SW480 (cell line): ENCODE data around the gene SFXN5.
"Not testable (repeated sequence)": the region's sequence is repeated elsewhere in the genome, so short reads cannot be mapped to it uniquely, and the experiment has no call there.

Source experiments
- DNase-seq: peaks from one replicate; pipeline ENCODE4 v3.0.0-alpha.2; 2016; ENCODE audit warnings: low spot score

Gene SFXN5, protein sequence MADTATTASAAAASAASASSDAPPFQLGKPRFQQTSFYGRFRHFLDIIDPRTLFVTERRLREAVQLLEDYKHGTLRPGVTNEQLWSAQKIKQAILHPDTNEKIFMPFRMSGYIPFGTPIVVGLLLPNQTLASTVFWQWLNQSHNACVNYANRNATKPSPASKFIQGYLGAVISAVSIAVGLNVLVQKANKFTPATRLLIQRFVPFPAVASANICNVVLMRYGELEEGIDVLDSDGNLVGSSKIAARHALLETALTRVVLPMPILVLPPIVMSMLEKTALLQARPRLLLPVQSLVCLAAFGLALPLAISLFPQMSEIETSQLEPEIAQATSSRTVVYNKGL

DNA sequence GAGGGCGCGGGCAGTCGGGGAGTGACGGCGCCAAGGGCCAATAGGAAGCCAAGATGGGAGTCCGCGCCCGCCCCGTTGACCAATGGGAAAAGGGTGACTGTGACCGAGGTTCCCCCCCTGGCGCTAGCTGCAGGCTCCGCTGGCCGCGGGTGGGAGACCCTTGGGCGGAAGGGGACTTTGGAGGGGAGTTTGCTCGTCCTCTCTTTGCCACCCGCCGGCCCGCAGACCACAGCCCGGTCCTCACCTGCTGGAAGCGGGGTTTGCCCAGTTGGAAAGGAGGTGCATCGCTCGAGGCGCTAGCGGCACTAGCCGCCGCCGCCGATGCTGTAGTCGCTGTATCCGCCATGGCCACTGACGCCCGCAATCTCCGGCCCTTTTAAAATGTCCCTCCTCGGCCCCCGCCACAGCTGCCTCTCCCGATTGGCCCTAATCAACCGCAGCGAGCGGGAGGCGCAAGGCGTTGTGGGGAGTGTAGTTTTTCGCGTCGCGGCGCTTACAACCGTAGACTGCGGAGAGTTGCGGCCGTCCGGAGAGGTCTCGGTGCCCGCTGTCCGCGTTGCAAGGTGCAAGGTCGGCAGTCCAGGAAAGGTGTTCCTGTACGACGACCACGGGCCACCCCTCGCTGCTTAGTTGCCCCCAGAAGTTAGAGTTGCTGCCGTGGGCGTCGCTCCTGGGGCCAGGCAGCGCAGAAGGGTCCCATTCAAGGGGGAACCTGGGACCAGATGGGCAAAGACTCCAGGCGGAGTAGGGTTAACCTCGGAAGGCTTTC is at the start of gene SFXN5:
SFXN5 (minus strand) TSS at position 353 of the 769 bp plus-strand sequence; CDS start at position 346, 7 bp downstream.
- peak; percentile 96 for DNase-seq

GRCh38 chr2:73119611-73120239 is 48.2 kb upstream of the SFXN5 start:
- not testable (repeated sequence) for DNase-seq

DNA sequence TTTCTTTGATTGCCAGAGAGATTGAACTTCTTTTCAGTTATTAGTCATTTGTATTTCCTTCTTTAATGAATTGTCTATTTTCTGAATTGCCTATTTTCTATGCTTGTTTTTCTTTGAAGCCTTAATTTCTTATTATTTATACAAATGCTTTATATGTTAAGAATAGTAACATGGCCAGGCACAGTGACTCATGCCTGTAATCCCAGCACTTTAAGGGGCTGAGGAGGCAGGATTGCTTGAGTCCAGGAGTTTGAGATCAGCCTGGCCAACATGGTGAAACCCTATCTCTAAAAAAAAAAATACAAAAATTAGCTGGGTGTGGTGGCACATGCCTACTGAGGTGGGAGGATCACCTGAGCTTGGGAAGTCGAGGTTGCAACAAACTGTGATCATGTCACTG is 45.9 kb upstream of the SFXN5 start:
- DNase-seq: no peak

- DNase-seq: no peak
Measured at GRCh38 chr2:73116182-73116960, 44.9 kb upstream of the SFXN5 start.

GRCh38 chr2:73114273-73114867 is 42.9 kb upstream of the SFXN5 start:
- no peak for DNase-seq

DNA sequence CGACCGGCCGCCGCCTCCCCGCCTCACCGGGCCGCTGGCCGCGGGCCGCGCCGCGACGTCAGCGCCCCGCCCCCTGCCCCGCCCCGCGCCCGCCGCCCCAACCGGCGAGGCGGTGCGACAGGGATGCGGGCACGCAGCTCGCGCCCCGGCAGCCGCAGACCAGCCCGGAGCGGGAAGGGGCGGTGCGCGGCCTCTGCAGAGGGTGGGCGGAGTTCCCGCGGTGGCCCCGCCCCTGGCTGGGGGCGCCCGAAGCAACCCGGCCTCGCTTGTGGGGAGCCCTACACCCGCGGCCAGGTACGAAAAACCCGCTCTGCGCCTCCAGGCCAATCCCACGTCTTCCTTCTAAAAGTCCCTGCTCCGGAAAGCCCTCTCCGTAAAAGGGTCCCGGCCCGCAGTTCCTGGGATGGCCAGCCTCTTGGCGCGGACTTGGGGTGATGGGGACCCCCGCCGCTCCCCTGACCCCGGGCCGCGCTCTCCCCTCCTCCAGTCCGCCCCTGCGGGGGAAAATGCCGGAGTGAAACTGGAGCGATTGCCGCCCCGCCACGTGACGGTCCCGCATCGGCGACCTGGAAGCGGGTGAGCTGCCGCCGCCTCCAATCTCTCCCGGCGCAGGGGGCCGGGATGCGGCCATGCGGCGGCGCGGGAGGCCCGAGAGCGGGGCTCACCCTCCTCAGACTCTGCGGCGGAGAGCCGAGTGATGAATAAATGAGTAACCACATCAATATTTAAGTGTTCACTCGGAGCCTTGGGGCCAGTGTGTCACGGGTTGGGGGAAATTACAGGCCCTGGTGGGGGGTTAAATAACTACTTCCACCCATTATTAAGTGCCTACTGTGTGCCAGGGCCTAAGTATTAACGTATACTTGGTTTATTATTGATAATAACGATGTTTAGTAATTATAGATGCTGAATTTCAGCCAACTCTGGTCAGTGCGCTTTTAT is 41.7 kb upstream of the SFXN5 start, which contains the start of gene RAB11FIP5:
RAB11FIP5 (minus strand) TSS at position 36 of the 942 bp plus-strand sequence. CDS start 171 bp downstream, outside the sequence.
- peak; percentile 75 for DNase-seq

DNA sequence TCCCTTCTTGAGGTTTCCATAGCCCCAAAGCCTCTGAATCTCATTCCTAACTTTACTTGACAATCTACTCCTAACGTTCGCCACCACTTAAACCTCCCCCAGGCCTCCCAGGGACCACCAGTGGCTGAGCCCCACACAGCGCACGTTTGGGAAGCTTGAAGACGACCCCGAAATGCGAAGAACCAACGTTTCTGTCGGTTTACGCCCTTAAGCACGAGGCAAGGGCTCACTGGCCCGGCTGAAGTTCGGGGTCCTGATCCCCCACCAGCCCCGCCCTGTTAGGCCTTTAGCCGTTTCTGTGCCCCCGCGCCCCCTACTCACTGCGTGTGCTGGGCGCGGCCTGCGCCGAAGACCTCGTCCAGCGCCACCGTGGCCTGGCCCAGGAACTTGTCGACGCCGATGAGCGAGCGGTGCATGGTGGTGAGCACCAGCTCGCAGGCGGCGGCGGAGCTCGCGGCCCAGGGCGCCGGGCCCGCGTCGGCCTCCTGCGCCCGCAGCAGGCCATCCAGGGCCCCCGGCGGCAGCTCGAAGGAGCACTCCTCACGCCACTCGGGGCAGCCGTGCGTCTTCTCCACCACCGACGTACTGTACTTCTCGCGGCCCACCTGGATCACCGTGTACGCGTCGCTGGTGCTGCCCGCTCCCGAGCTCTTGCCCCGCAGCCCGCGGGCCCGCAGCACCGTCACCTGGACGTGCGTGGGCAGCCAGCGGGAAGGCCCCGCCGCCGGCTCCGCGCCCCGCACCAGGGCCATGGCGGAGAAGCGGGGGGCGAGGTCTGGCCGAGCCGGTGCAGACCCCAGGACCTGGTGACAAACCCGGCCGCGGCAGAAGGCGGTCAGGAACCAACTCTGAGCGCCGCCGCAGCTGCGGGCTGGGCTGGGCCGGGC is 40.8 kb upstream of the SFXN5 start:
- peak; percentile 28 for DNase-seq

DNA sequence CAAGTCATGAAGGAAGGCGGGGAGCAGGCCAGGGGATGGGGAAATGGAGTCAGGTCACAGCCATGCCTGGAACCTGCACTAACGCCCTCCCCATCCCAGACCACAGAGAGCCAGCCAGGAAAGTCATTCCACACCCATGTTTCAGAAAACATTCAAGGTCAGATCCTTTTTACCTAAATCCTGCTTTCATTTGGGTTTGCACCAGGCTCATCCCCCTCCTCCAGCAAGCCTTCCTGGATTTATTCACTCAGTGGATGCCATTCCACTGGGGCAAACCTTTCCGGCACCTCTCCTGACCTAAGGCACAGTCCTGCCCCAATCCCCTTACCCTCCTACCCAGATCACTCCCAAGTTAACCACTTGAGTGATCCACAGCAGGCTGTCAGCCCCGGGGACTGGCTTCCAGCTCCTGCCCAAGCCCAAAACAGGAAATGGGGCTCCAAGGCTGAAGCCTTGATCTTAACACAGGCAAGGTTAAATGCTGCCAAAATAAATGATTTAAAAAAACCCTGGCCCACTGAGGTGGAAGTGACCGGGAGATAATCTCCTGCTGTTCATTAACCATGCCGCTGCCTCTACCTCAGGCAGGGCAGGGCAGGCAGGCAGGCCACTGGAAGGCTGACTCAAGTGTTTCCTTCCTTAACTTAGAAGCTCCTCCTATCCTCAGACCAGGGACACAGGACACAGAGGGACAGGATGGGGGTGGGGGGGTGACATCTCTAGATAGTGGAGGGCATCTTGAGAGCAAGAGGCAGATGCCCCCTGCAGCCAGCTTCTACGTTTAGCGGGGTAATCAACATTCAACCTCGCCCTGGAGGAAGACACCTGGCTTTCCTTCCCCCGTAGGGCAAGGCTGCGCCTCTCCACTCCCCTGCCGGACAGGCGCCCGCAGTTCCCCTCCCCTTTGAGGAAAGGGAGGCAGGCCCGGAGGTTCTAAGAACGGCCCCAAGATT is 39.8 kb upstream of the SFXN5 start:
- DNase-seq: peak; percentile 50

DNA sequence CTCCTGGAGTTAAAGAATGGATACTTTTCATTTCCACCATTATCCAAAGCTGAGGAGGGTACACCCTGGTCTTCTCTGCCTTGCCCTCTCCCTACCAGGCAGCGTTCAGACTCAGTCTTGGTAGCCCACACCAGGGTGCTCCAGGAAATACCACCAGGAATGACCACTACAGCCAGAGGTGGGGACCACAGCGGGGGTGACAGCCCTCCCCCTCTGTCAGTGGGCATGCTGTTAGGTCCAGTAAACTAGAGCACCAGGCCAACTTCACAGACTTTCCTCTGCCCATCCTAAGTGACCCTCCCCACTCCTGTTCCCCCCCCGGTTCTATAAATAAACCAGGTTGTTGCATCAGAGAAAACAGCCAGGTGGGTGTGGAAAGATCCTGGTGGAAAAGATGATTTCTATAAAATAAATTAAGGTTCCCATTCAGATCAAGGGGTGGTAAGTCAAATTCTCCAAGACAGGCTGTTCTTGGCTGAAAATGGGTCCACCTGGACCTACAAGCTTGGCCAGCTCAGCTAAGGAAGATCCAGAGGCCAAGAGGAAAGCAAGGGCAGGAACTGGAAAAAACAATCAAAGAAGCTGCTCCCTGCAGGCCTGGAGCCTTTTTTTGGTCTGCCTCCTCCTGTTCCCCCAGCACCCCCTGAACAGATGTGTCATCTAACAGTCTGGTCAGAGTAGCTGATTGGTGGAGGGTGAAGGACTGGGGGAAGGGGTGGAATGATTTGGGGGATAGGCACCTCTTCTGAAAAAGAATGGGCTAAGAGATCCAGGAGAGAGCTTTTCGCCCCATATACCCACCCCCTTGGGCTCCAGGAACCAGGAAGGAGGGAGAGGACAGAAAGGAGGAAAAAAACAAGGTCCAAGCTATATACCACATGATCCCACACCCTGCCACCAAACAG is 38.9 kb upstream of the SFXN5 start:
- DNase-seq: no peak

DNA sequence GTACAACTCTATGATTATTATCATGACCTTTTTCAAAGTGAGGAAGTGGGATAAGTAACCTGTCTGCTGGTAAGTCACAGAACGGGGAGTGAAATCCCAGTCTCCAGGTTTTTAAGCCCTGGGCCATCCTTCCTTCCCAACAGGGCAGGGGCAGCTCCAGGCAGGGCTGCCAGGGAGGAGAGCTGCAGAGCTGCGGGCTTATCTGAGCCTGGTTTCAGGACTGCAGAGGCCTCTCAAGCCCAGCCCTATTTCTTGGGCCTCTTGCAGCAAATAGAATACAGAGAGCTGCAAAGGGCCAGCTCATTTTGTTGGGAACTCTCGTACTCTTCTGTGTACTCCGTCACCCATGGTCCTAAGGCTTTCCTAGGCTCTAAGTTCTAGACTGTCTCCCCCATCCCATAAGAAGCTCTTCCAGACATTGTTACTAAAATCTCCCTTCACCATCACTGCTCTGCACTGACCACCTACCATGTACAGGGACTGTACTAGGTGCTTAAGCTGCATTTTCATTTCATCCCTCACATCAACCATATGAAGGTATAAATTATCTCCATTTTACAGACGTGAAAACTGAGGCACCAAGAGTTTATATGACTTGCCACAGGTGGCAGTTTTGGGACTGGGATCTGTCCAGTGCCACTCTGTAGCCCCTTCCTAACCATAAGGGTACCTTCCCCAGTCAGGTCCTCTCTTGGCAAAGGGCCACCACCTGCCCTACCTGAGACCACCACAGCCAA is 38.1 kb upstream of the SFXN5 start:
- no peak for DNase-seq

- no peak for DNase-seq
Measured at GRCh38 chr2:73107211-73107926, 35.9 kb upstream of the SFXN5 start.

DNA sequence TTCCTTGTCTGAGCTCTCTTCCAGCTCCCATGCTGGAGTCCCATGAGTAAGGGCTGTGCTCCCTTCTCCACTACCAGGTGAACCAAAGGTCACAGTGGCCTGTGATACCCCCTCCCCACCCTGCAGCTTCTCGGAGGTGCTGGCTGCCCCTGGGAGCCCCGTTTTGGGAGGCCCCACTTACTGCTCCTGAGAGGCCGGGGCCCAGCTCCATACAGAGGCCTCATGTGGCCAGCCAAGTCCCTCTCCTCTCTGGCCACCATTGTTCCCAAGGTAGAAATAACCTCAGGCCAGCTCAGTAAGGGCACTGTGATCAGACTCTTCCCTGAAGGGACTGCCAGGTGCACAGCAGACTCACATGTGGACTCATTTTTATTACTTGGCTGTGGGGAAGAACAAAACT is 35.3 kb upstream of the SFXN5 start:
- no peak for DNase-seq

DNA sequence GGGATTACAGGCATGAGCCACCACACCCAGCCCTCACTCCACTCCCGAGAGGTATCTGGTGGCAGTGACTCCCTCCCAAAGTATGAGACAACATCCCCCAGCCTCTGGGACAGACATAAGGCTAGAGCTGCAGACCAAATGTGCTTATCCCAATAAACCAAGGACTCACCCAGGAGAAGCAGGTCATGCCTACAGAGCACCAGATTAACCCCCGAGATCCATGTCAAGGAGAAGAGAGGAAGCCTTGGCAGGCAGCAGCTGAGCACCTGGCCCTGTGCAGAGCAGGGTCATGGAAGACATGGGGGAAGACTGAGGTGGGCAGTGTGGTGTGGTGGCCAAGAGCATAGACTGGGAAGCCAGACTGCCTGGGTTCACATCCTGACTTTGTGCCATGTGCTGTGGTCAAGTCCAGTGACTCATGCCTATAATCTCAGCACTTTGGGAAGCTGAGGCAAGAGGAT is 34.0 kb upstream of the SFXN5 start:
- DNase-seq: no peak

GRCh38 chr2:73104933-73105332 is 33.4 kb upstream of the SFXN5 start:
- DNase-seq: no peak

DNA sequence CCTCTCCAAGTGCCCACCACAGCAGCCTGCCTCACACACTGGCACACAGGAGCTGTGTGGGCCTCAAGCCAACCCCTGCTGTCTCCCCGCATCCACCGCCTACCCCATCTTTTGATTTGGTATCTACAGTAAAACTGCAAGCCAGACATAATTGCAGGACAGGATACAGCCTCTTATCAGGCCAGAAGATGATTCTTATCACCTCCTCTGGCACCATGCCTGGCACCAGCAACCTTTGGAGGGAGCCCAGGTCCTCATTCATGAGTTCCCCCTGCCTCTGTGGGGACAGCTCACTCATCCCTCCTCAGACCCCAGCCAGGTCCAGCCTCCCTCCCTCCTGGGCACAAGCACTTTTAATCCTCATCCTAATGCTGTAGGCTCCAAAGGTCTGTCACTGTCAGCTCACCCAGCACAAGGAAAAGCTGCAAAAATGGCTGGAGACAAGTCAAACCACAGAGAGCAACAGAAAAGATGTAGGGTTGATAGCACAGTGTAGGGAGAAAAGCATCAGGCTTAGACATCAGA is 31.6 kb upstream of the SFXN5 start:
- no peak for DNase-seq
